ENCODE data around the gene PRSS35. TPM values are rescaled to one million over a fixed set of nuclear protein-coding genes. Genes with fewer than 3 reads are reported as not detected.

The PRSS35 gene
- total RNA-seq, 6 experiments from 2014 or later: 0.30 to 0.78 (median 0.46) TPM

DNA sequence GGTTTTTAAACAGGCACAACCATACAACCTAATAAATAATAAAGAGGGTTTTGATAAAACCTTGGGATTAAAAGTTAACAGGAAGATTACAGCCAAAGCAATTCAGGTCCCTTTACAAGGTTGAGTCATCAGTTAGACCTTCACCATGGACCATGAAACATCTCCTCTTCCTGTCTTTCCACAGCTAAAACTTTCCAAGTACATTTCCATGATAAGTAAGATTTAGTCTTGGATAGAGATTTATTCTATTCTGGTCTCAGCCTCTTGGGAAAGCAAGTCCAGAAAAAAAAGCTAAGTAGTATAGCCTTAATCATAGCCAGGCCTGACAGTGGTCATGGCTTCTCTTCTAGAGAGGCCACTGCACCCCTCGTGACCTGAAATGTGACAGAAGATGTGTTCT is 2.9 kb upstream of the PRSS35 start:
- no peaks in the 10 kb centered on the region; the same call in 1 of the 2 replicates for H3K27me3 Mint-ChIP-seq (ENCODE audit: insufficient read depth)
- H3K4me3 Mint-ChIP-seq: no peak overlapping the region
- H3K27ac Mint-ChIP-seq: no peak overlapping the region
- H3K4me1 Mint-ChIP-seq (ENCODE audit: low read depth): peaks cover 29% of the 10 kb centered on the region
- no peaks in the 10 kb centered on the region for H3K36me3 Mint-ChIP-seq (ENCODE audit: low read depth)
- no peaks in the 10 kb centered on the region for H3K9me3 Mint-ChIP-seq
- TF ChIP-seq CTCF (IDR thresholded peaks at IDR 0.05): no peak
- DNase-seq: peak; percentile 52

GRCh38 chr6:83510791-83511190 is 1.5 kb upstream of the PRSS35 start:
- TF ChIP-seq CTCF (IDR thresholded peaks at IDR 0.05): no peak
- no peak for DNase-seq
- Mint-ChIP-seq H3K9me3 (no peaks in the 10 kb centered on the region), H3K4me1 (ENCODE audit: low read depth) (peaks cover 29% of the 10 kb centered on the region), H3K27me3 (ENCODE audit: insufficient read depth) (no peaks in the 10 kb centered on the region; the same call in 1 of the 2 replicates), H3K36me3 (ENCODE audit: low read depth) (no peaks in the 10 kb centered on the region), H3K4me3 (no peak overlapping the region), H3K27ac (no peak overlapping the region)

DNA sequence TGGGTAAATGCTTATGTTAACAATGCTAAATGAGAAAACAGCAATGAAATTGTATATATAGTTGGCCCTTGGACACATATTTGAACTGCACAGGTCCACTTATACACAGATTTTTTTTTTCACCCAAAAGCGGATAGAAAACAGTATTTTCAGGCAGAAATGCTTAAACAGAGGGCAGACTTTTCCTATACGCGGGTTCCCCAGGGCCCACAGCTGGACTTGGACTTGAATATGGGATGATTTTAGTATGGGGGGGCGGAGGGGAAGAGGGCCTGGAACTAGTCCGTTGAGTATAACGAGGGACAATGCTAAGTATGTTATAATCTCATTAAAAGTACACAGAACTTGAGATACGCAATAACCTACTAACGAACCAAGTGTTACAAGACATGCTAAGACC is 1.1 kb upstream of the PRSS35 start:
- peaks cover 29% of the 10 kb centered on the region for H3K4me1 Mint-ChIP-seq (ENCODE audit: low read depth)
- peak overlapping the region; percentile 90 for H3K4me3 Mint-ChIP-seq
- H3K36me3 Mint-ChIP-seq (ENCODE audit: low read depth): no peaks in the 10 kb centered on the region
- no peak for TF ChIP-seq CTCF (IDR thresholded peaks at IDR 0.05)
- H3K9me3 Mint-ChIP-seq: no peaks in the 10 kb centered on the region
- H3K27me3 Mint-ChIP-seq (ENCODE audit: insufficient read depth): no peaks in the 10 kb centered on the region; the same call in 1 of the 2 replicates
- no peak overlapping the region for H3K27ac Mint-ChIP-seq
- DNase-seq: no peak

- DNase-seq: no peak
- no peak overlapping the region for H3K27ac Mint-ChIP-seq
- no peaks in the 10 kb centered on the region for H3K36me3 Mint-ChIP-seq (ENCODE audit: low read depth)
- TF ChIP-seq CTCF (IDR thresholded peaks at IDR 0.05): no peak
- H3K27me3 Mint-ChIP-seq (ENCODE audit: insufficient read depth): no peaks in the 10 kb centered on the region
- peaks cover 37% of the 10 kb centered on the region for H3K4me1 Mint-ChIP-seq (ENCODE audit: low read depth)
- no peaks in the 10 kb centered on the region for H3K9me3 Mint-ChIP-seq
- H3K4me3 Mint-ChIP-seq: no peak overlapping the region
Observed at GRCh38 chr6:83514466-83514865, 2.1 kb downstream of the PRSS35 start.

GRCh38 chr6:83514866-83515466 is 2.6 kb downstream of the PRSS35 start:
- Mint-ChIP-seq H3K27me3 (ENCODE audit: insufficient read depth) (no peaks in the 10 kb centered on the region), H3K36me3 (ENCODE audit: low read depth) (no peaks in the 10 kb centered on the region), H3K9me3 (no peaks in the 10 kb centered on the region), H3K4me3 (no peak overlapping the region), H3K27ac (no peak overlapping the region), H3K4me1 (ENCODE audit: low read depth) (peaks cover 32% of the 10 kb centered on the region)
- peak; percentile 60 for DNase-seq
- TF ChIP-seq CTCF (IDR thresholded peaks at IDR 0.05): peak; percentile 93

Measured in HFFc6 (cell line).